Body of pancreas (tissue), 4 donors: ENCODE measurements around the gene SNX24. TPM values are rescaled to one million over a fixed set of nuclear protein-coding genes. Genes with fewer than 3 reads are reported as not detected.

Experiments
- ATAC-seq: fragments of 150-250 bp; one replicate; pipeline ENCODE4 v1.9.1; 2016
- DNase-seq, 4 donors: peaks; one replicate each; pipeline ENCODE4 v3.0.0-alpha.2; 2019
- H3K27ac ChIP-seq, 4 donors: fragments of 200-600 bp; sonication (generic); 1 replicate in 3 of 4; 2 replicates in 1 of 4; pipeline versions ENCODE4 v1.5.1 to v1.6.1; 2016 to 2019; ENCODE audit warnings: mild to moderate bottlenecking in 1 of 4, mixed read lengths in 1 of 4, moderate library complexity in 1 of 4
- H3K27me3 ChIP-seq, 2 donors: fragments of 200-600 bp; sonication (generic); one replicate each; pipeline ENCODE4 v1.6.0; 2016; ENCODE audit warnings: mild to moderate bottlenecking in 1 of 2
- H3K36me3 ChIP-seq, 2 donors: fragments of 200-600 bp; sonication (generic); replicated peaks in 1 of 2; 2 replicates each; pipeline ENCODE4 v1.5.1; 2016; ENCODE audit warnings: low read depth in 2 of 2; ENCODE audit not compliant: insufficient read depth in 1 of 2
- H3K4me1 ChIP-seq: fragments of 200-600 bp; sonication (generic); one replicate; pipeline ENCODE4 v1.6.0; 2016
- H3K4me3 ChIP-seq, 2 donors: fragments of 200-600 bp; sonication (generic); 1 replicate in 1 of 2; 2 replicates in 1 of 2; pipeline ENCODE4 v1.5.1; 2016 to 2019
- H3K9me3 ChIP-seq, 3 donors: fragments of 200-600 bp; sonication (generic); 1 replicate in 2 of 3; 2 replicates in 1 of 3; pipeline ENCODE4 v1.5.1; 2016
- POLR2A ChIP-seq, 3 donors: fragments of 450-650 bp; IDR thresholded peaks; one replicate each; pipeline ENCODE4 v1.6.1; 2016; ENCODE audit warnings: antibody characterized with exemption in 3 of 3, mild to moderate bottlenecking in 2 of 3
- WGBS, 2 donors: methylation state at CpG; one replicate each; pipeline ENCODE4 v1.1.5; 2017; 5-methylcytosine and 5-hydroxymethylcytosine counted together
- intact Hi-C: fragments of 100-400 bp; cut with DNase I; formaldehyde crosslinking; loops from one replicate; pipeline ENCODE4 v1.15.1; 2023
- total RNA-seq, 2 donors: library from RNA; depleted of rRNA; stranded (reverse); fragments of >200 nt; gene quantifications; one replicate each; pipeline ENCODE4 v1.1.0, GENCODE V29; 2016
- TF ChIP-seq, protein P1 (sequence below), 7 experiments: fragments of 450-650 bp in 4 of 7; fragments of 200-600 bp in 3 of 7; sonication (generic) in 3 of 7; IDR thresholded peaks; one replicate each; pipeline ENCODE4 v1.5.1; 2016 to 2019; ENCODE audit warnings: antibody characterized with exemption in 7 of 7

SNX24 gene
- total RNA-seq, 2 donors from 2014 or later: 6.7 to 19.1 TPM

DNA sequence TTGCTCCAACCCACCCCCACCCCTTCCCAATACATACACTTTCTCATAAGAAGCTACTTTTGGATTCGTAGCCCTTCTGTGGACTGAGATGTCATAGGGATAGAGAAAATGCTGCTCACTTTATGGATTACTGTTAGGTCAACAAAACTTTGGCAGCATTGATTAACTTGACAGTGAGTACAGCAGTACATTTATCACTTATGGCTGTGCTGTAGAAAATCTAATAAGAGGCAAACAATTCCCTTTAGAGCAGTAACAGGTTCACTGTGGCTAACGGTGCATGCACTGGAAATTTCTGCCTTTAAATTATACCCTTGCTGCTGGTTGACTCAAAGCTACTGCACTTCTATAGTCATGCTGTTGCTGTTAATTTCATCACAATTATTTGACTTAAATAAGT is 131.9 kb downstream of the SNX24 start:
- Histone ChIP-seq H3K9me3 (no peaks in the 10 kb centered on the region), H3K4me3 (no peak overlapping the region), H3K36me3 (no peaks in the 10 kb centered on the region), H3K4me1 (peaks cover 34% of the 10 kb centered on the region), H3K27ac (no peak overlapping the region), H3K27me3 (no peaks in the 10 kb centered on the region)
- ATAC-seq (no peak), DNase-seq (no peak)
- TF ChIP-seq, protein P1, sequence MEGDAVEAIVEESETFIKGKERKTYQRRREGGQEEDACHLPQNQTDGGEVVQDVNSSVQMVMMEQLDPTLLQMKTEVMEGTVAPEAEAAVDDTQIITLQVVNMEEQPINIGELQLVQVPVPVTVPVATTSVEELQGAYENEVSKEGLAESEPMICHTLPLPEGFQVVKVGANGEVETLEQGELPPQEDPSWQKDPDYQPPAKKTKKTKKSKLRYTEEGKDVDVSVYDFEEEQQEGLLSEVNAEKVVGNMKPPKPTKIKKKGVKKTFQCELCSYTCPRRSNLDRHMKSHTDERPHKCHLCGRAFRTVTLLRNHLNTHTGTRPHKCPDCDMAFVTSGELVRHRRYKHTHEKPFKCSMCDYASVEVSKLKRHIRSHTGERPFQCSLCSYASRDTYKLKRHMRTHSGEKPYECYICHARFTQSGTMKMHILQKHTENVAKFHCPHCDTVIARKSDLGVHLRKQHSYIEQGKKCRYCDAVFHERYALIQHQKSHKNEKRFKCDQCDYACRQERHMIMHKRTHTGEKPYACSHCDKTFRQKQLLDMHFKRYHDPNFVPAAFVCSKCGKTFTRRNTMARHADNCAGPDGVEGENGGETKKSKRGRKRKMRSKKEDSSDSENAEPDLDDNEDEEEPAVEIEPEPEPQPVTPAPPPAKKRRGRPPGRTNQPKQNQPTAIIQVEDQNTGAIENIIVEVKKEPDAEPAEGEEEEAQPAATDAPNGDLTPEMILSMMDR (IDR thresholded peaks at IDR 0.05): no peak
- TF ChIP-seq POLR2A (IDR thresholded peaks at IDR 0.05): no peak
- WGBS, 2 donors: 9 to 21% methylated on average over 2 of the region's 2 CpGs
- intact Hi-C loops: no loop called here

DNA sequence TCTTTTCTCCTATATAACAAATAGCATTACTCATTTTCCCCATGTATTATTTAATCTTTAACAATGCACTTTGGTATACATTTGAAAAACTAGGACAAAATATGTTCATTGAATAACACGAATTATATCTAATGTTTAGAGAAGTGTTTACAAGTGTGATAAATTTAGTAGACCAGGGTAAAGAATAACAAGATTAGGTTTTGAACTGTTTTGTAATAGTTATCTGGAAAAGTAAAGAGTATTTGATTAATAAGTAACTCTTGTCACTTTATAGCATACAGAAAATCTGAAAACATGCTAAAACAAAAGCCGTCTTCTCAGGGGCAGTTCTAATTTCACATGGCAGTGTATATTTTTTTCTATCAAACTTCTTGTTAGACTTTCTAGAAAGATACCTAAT is 132.7 kb downstream of the SNX24 start:
- ATAC-seq: peak; percentile 68
- no peaks in the 10 kb centered on the region for H3K27me3 ChIP-seq
- 18 to 21% methylated on average over 2 of the region's 2 CpGs for WGBS, 2 donors

GRCh38 chr5:122978644-122979297 is 133.4 kb downstream of the SNX24 start:
- peak; percentile 64 for ATAC-seq
- no peak for TF ChIP-seq POLR2A (IDR thresholded peaks at IDR 0.05)
- TF ChIP-seq, protein P1 (IDR thresholded peaks at IDR 0.05): no peak
- intact Hi-C loops: no loop called here
- Histone ChIP-seq H3K27me3 (no peaks in the 10 kb centered on the region), H3K4me3 (no peak overlapping the region), H3K9me3 (no peaks in the 10 kb centered on the region), H3K36me3 (no peaks in the 10 kb centered on the region), H3K4me1 (peaks cover 34% of the 10 kb centered on the region), H3K27ac (peak overlapping the region in 3 of 4 donors; percentile 53 to 64 (median 56))
- WGBS, 2 donors: 75 to 78% methylated on average over 5 of the region's 5 CpGs
- DNase-seq: no peak

More for the DNA sequence above, 132.7 kb downstream of the SNX24 start:
- Histone ChIP-seq H3K36me3 (no peaks in the 10 kb centered on the region), H3K4me3 (no peak overlapping the region), H3K4me1 (peaks cover 34% of the 10 kb centered on the region), H3K27ac (peak overlapping the region in 3 of 4 donors; percentile 53 to 64 (median 56)), H3K9me3 (no peaks in the 10 kb centered on the region)
- intact Hi-C loops: no loop called here
- TF ChIP-seq, protein P1 (IDR thresholded peaks at IDR 0.05): no peak
- TF ChIP-seq POLR2A (IDR thresholded peaks at IDR 0.05): no peak
- DNase-seq: no peak

GRCh38 chr5:122981846-122982245 is 136.4 kb downstream of the SNX24 start:
- no peak for ATAC-seq
- Histone ChIP-seq H3K4me3 (no peak overlapping the region), H3K9me3 (no peaks in the 10 kb centered on the region), H3K27ac (no peak overlapping the region), H3K4me1 (peaks cover 29% of the 10 kb centered on the region), H3K36me3 (no peaks in the 10 kb centered on the region), H3K27me3 (no peaks in the 10 kb centered on the region)
- TF ChIP-seq, protein P1 (IDR thresholded peaks at IDR 0.05): no peak
- TF ChIP-seq POLR2A (IDR thresholded peaks at IDR 0.05): no peak
- WGBS, 2 donors: 59 to 67% methylated on average over 2 of the region's 2 CpGs
- intact Hi-C loops: no loop called here
- no peak for DNase-seq

- WGBS, 2 donors: 0% methylated on average over 1 of the region's 1 CpG
- intact Hi-C loops: no loop called here
- no peak for TF ChIP-seq POLR2A (IDR thresholded peaks at IDR 0.05)
- TF ChIP-seq, protein P1 (IDR thresholded peaks at IDR 0.05): no peak
- Histone ChIP-seq H3K27ac (no peak overlapping the region), H3K4me1 (peaks cover 23% of the 10 kb centered on the region), H3K27me3 (no peaks in the 10 kb centered on the region), H3K9me3 (no peaks in the 10 kb centered on the region), H3K4me3 (no peak overlapping the region), H3K36me3 (no peaks in the 10 kb centered on the region)
- DNase-seq: no peak
- no peak for ATAC-seq
Observed at GRCh38 chr5:122982376-122982775, 137.0 kb downstream of the SNX24 start.
